ENCODE data around the gene VSIR. TPM values are rescaled to one million over a fixed set of nuclear protein-coding genes. Genes with fewer than 3 reads are reported as not detected.

Gene VSIR
- total RNA-seq, 1 donor from 2014 or later, result 2.9 TPM

GRCh38 chr10:71797533-71798307 lies 24.4 kb upstream of the VSIR start:
- Histone ChIP-seq H3K36me3 (ENCODE audit: insufficient read depth, low read length) (no peaks in the 10 kb centered on the region), H3K4me1 (ENCODE audit: insufficient read depth, low read length) (no peaks in the 10 kb centered on the region), H3K79me2 (ENCODE audit: insufficient read depth, low read length) (no peaks in the 10 kb centered on the region), H3K27ac (ENCODE audit: low read depth, low read length) (no peak overlapping the region), H3K27me3 (ENCODE audit: insufficient read depth, low read length) (peaks cover 2% of the 10 kb centered on the region), H2AFZ (ENCODE audit: low read depth, low read length) (no peak overlapping the region), H3K9ac (ENCODE audit: low read length) (no peak overlapping the region), H3K9me3 (ENCODE audit: insufficient read depth, low read depth, low read length) (no peaks in the 10 kb centered on the region), H3K4me2 (ENCODE audit: low read length) (no peak overlapping the region), H4K20me1 (ENCODE audit: insufficient read depth, low read length) (no peaks in the 10 kb centered on the region), H3K4me3 (ENCODE audit: insufficient read depth, low read depth, low read length) (no peak overlapping the region)
- Mint-ChIP-seq H3K4me1 (ENCODE audit: low read depth, unreplicated experiment) (no peaks in the 10 kb centered on the region), H3K27me3 (ENCODE audit: low read depth, unreplicated experiment) (peaks cover 50% of the 10 kb centered on the region), H3K27ac (ENCODE audit: unreplicated experiment) (no peak overlapping the region), H3K4me3 (ENCODE audit: unreplicated experiment) (no peak overlapping the region), H3K36me3 (ENCODE audit: low read depth, unreplicated experiment) (no peaks in the 10 kb centered on the region), H3K9me3 (ENCODE audit: unreplicated experiment) (no peaks in the 10 kb centered on the region)
- FAIRE-seq (no peak), DNase-seq (ENCODE audit: low read depth) (no peak)
- no peak for TF ChIP-seq CTCF (IDR thresholded peaks at IDR 0.05; ENCODE audit: insufficient read depth, low read depth, low read length)
- no peak for TF ChIP-seq EZH2 (IDR thresholded peaks at IDR 0.05; ENCODE audit: insufficient read depth, low read length)

- FAIRE-seq (no peak), DNase-seq (ENCODE audit: low read depth) (no peak)
These were observed 23.6 kb upstream of the VSIR start for GRCh38 chr10:71796749-71797405.

More at GRCh38 chr10:71796749-71797405, 23.6 kb upstream of the VSIR start:
- no peaks in the 10 kb centered on the region for H3K4me1 ChIP-seq (ENCODE audit: insufficient read depth, low read length)
- no peak overlapping the region for H3K4me3 Mint-ChIP-seq (ENCODE audit: unreplicated experiment)
- H3K36me3 ChIP-seq (ENCODE audit: insufficient read depth, low read length), result no peaks in the 10 kb centered on the region
- no peak overlapping the region for H3K4me2 ChIP-seq (ENCODE audit: low read length)
- H3K9me3 Mint-ChIP-seq (ENCODE audit: unreplicated experiment), result no peaks in the 10 kb centered on the region
- no peaks in the 10 kb centered on the region for H4K20me1 ChIP-seq (ENCODE audit: insufficient read depth, low read length)
- H3K27me3 Mint-ChIP-seq (ENCODE audit: low read depth, unreplicated experiment), result peaks cover 47% of the 10 kb centered on the region
- H3K79me2 ChIP-seq (ENCODE audit: insufficient read depth, low read length), result no peaks in the 10 kb centered on the region
- TF ChIP-seq CTCF (IDR thresholded peaks at IDR 0.05; ENCODE audit: insufficient read depth, low read depth, low read length), result no peak
- no peaks in the 10 kb centered on the region for H3K4me1 Mint-ChIP-seq (ENCODE audit: low read depth, unreplicated experiment)
- no peak overlapping the region for H3K27ac Mint-ChIP-seq (ENCODE audit: unreplicated experiment)
- no peak overlapping the region for H3K27ac ChIP-seq (ENCODE audit: low read depth, low read length)
- H3K27me3 ChIP-seq (ENCODE audit: insufficient read depth, low read length), result peaks cover 2% of the 10 kb centered on the region
- H3K9me3 ChIP-seq (ENCODE audit: insufficient read depth, low read depth, low read length), result no peaks in the 10 kb centered on the region
- H2AFZ ChIP-seq (ENCODE audit: low read depth, low read length), result no peak overlapping the region
- H3K36me3 Mint-ChIP-seq (ENCODE audit: low read depth, unreplicated experiment), result no peaks in the 10 kb centered on the region
- no peak overlapping the region for H3K9ac ChIP-seq (ENCODE audit: low read length)
- H3K4me3 ChIP-seq (ENCODE audit: insufficient read depth, low read depth, low read length), result no peak overlapping the region

All from astrocyte (in vitro differentiated cells and primary cell).